Measurements from ENCODE around the gene PSENEN.
A peak's percentile ranks its signal among the peaks of the same experiment; 100 is the strongest.

The PSENEN gene

GRCh38 chr19:35774274-35775045 is 29.0 kb downstream of the PSENEN start:
- DNase-seq, result no peak

GRCh38 chr19:35775046-35775297 is 29.5 kb downstream of the PSENEN start:
- DNase-seq, result no peak

GRCh38 chr19:35775298-35776101 is 30.0 kb downstream of the PSENEN start, which contains the start of gene ARHGAP33:
TSS of gene ARHGAP33 (plus strand) at chr19:35775564. CDS start at chr19:35775659, 95 bp downstream.
- peak; percentile 99 for DNase-seq

GRCh38 chr19:35776102-35776788 is 30.8 kb downstream of the PSENEN start:
- DNase-seq, result no peak

- DNase-seq, result no peak
Measured at GRCh38 chr19:35777086-35777841, 31.8 kb downstream of the PSENEN start.

GRCh38 chr19:35777961-35778360 is 32.5 kb downstream of the PSENEN start:
- DNase-seq, result no peak

- DNase-seq, result no peak
Measured at GRCh38 chr19:35779033-35779432, 33.6 kb downstream of the PSENEN start.

- no peak for DNase-seq
Measured at GRCh38 chr19:35780058-35780457, 34.6 kb downstream of the PSENEN start.

GRCh38 chr19:35780717-35781116 is 35.3 kb downstream of the PSENEN start:
- DNase-seq, result no peak

- no peak for DNase-seq
Measured at GRCh38 chr19:35781650-35782049, 36.2 kb downstream of the PSENEN start.

GRCh38 chr19:35782589-35782988 is 37.1 kb downstream of the PSENEN start:
- DNase-seq, result no peak

GRCh38 chr19:35783469-35784434 is 38.3 kb downstream of the PSENEN start:
- no peak for DNase-seq

- no peak for DNase-seq
Measured at GRCh38 chr19:35784503-35785338, 39.3 kb downstream of the PSENEN start.

GRCh38 chr19:35785339-35785627 is 39.8 kb downstream of the PSENEN start:
- DNase-seq, result no peak

GRCh38 chr19:35786299-35787160 is 41.1 kb downstream of the PSENEN start:
- DNase-seq, result no peak

GRCh38 chr19:35787227-35787799 is 41.9 kb downstream of the PSENEN start:
- DNase-seq, result no peak

- no peak for DNase-seq
Measured at GRCh38 chr19:35788205-35788960, 42.9 kb downstream of the PSENEN start.

GRCh38 chr19:35789195-35789977 is 43.9 kb downstream of the PSENEN start:
- DNase-seq, result no peak

All from OCI-M1 (cell line).